ENCODE data around the gene ZDHHC14. TPM values are rescaled to one million over a fixed set of nuclear protein-coding genes. Genes with fewer than 3 reads are reported as not detected.

ZDHHC14 gene
- total and polyA plus RNA-seq, 4 donors, result 4.3 to 18.3 (median 8.9) TPM

GRCh38 chr6:157402996-157403685, 22.2 kb downstream of the ZDHHC14 start:
- no peak for TF ChIP-seq CTCF (IDR thresholded peaks at IDR 0.05; ENCODE audit: control extremely low read depth, extremely low read depth)
- no peak for ATAC-seq (ENCODE audit: insufficient read depth, low FRiP score)
- WGBS, 2 donors, result 91 to 95% methylated on average over 3 of the region's 3 CpGs
- no peaks in the 10 kb centered on the region for H3K9me3 ChIP-seq (ENCODE audit: control insufficient read depth in 4 of 4, insufficient read depth in 3 of 4, low read length in 3 of 4)
- H3K27ac ChIP-seq (ENCODE audit: low read depth in 1 of 2, low read length in 1 of 2), result no peak overlapping the region
- peaks cover 0 to 5% (median 0%) of the 10 kb centered on the region in 5 donors for H3K4me1 ChIP-seq (ENCODE audit: control insufficient read depth in 5 of 5, insufficient read depth in 5 of 5, low read length in 5 of 5)
- no peak for DNase-seq
- H3K36me3 ChIP-seq (ENCODE audit: control insufficient read depth in 4 of 4, insufficient read depth in 4 of 4, low read length in 4 of 4), result peaks cover 0 to 5% (median 1%) of the 10 kb centered on the region in 4 donors
- no peaks in the 10 kb centered on the region for H3K27me3 ChIP-seq (ENCODE audit: control insufficient read depth in 3 of 3, insufficient read depth in 3 of 3, low read length in 2 of 3)
- no peak overlapping the region for H3K9ac ChIP-seq (ENCODE audit: insufficient read depth in 1 of 2, low read length in 2 of 2)
- H3K4me3 ChIP-seq, result no peak overlapping the region

GRCh38 chr6:157403686-157404051, 22.7 kb downstream of the ZDHHC14 start:
- H3K9me3 ChIP-seq (ENCODE audit: control insufficient read depth in 4 of 4, insufficient read depth in 3 of 4, low read length in 3 of 4), result no peaks in the 10 kb centered on the region
- H3K27ac ChIP-seq (ENCODE audit: low read depth in 1 of 2, low read length in 1 of 2), result no peak overlapping the region
- no peak overlapping the region for H3K4me3 ChIP-seq
- peaks cover 0 to 5% (median 0%) of the 10 kb centered on the region in 5 donors for H3K4me1 ChIP-seq (ENCODE audit: control insufficient read depth in 5 of 5, insufficient read depth in 5 of 5, low read length in 5 of 5)
- H3K36me3 ChIP-seq (ENCODE audit: control insufficient read depth in 4 of 4, insufficient read depth in 4 of 4, low read length in 4 of 4), result peaks cover 0 to 5% (median 1%) of the 10 kb centered on the region in 4 donors
- 92 to 93% methylated on average over 6 of the region's 6 CpGs for WGBS, 2 donors
- H3K9ac ChIP-seq (ENCODE audit: insufficient read depth in 1 of 2, low read length in 2 of 2), result no peak overlapping the region
- no peak for ATAC-seq (ENCODE audit: insufficient read depth, low FRiP score)
- no peak for DNase-seq
- TF ChIP-seq CTCF (IDR thresholded peaks at IDR 0.05; ENCODE audit: control extremely low read depth, extremely low read depth), result no peak
- no peaks in the 10 kb centered on the region for H3K27me3 ChIP-seq (ENCODE audit: control insufficient read depth in 3 of 3, insufficient read depth in 3 of 3, low read length in 2 of 3)

- Histone ChIP-seq H3K4me3 (no peak overlapping the region), H3K27ac (ENCODE audit: low read depth in 1 of 2, low read length in 1 of 2) (no peak overlapping the region), H3K36me3 (ENCODE audit: control insufficient read depth in 4 of 4, insufficient read depth in 4 of 4, low read length in 4 of 4) (peaks cover 0 to 3% (median 0%) of the 10 kb centered on the region in 4 donors), H3K9me3 (ENCODE audit: control insufficient read depth in 4 of 4, insufficient read depth in 3 of 4, low read length in 3 of 4) (no peaks in the 10 kb centered on the region), H3K4me1 (ENCODE audit: control insufficient read depth in 5 of 5, insufficient read depth in 5 of 5, low read length in 5 of 5) (peaks cover 0 to 5% (median 0%) of the 10 kb centered on the region in 5 donors), H3K9ac (ENCODE audit: insufficient read depth in 1 of 2, low read length in 2 of 2) (no peak overlapping the region), H3K27me3 (ENCODE audit: control insufficient read depth in 3 of 3, insufficient read depth in 3 of 3, low read length in 2 of 3) (no peaks in the 10 kb centered on the region)
- ATAC-seq (ENCODE audit: insufficient read depth, low FRiP score) (no peak), DNase-seq (no peak)
- TF ChIP-seq CTCF (IDR thresholded peaks at IDR 0.05; ENCODE audit: control extremely low read depth, extremely low read depth), result no peak
- WGBS, 2 donors, result 80 to 81% methylated on average over 6 of the region's 6 CpGs
Measured at GRCh38 chr6:157405986-157406385, 25.0 kb downstream of the ZDHHC14 start.

Measured in lung (tissue), 12 donors.